OCI-LY7 (cell line): Measurements from ENCODE around the gene C9orf78. TPM values are rescaled to one million over a fixed set of nuclear protein-coding genes. Genes with fewer than 3 reads are reported as not detected.

Experiments
- BruUV-seq: library from RNA; stranded (reverse); fragments of 400-500 nt; replicated peaks from 2 replicates; lab custom pipeline; 2021; lab: Mats Ljungman, UMichigan
- CTCF ChIA-PET: fragments of 300-600 bp; sonication (Branson Sonifier 250); formaldehyde crosslinking; loops from one replicate; lab custom pipeline; 2022; ENCODE audit warnings: antibody characterized with exemption; ENCODE audit not compliant: unreplicated experiment; lab: Charles Lee
- POLR2A ChIA-PET: fragments of 300-600 bp; sonication (Branson Sonifier 250); formaldehyde crosslinking; loops from one replicate; lab custom pipeline; 2022; ENCODE audit warnings: antibody characterized with exemption; lab: Charles Lee
- DNase-seq: peaks from one replicate; pipeline ENCODE4 v3.0.0-alpha.2; 2015; ENCODE audit warnings: low spot score
- H2AFZ ChIP-seq: fragments of 200-600 bp; sonication (generic), shearing (Covaris generic); 2 replicates; pipeline ENCODE4 v1.6.1; 2014; ENCODE audit warnings: mild to moderate bottlenecking, antibody characterized with exemption, low read length, moderate library complexity
- H3K27ac ChIP-seq: fragments of 200-600 bp; sonication (generic); 2 replicates; pipeline ENCODE4 v1.5.1; 2014; ENCODE audit warnings: mixed run types, low read depth, mild to moderate bottlenecking, moderate library complexity, low read length, inconsistent platforms; ENCODE audit not compliant: poor library complexity, severe bottlenecking
- H3K36me3 ChIP-seq: fragments of 200-600 bp; sonication (generic); 2 replicates; pipeline ENCODE4 v1.6.1; 2014; ENCODE audit warnings: mild to moderate bottlenecking, antibody characterized with exemption, low read length, moderate library complexity, mixed read lengths; ENCODE audit not compliant: insufficient read depth
- H3K4me1 ChIP-seq: fragments of 200-600 bp; sonication (generic); 2 replicates; pipeline ENCODE4 v1.5.1; 2014; ENCODE audit warnings: mild to moderate bottlenecking, low read length; ENCODE audit not compliant: insufficient read depth, poor library complexity, severe bottlenecking
- H3K4me2 ChIP-seq: fragments of 200-600 bp; sonication (generic); 2 replicates; pipeline ENCODE4 v1.6.1; 2014; ENCODE audit warnings: mild to moderate bottlenecking, low read length
- H3K4me3 ChIP-seq: fragments of 200-600 bp; sonication (generic); 2 replicates; pipeline ENCODE4 v1.5.1; 2014; ENCODE audit warnings: mild to moderate bottlenecking, low read depth, low read length; ENCODE audit not compliant: poor library complexity, severe bottlenecking
- H3K79me2 ChIP-seq: fragments of 200-600 bp; sonication (generic); 2 replicates; pipeline ENCODE4 v1.6.1; 2016; ENCODE audit warnings: low read depth, mild to moderate bottlenecking, low read length, moderate library complexity, mixed read lengths; ENCODE audit not compliant: insufficient read depth
- H3K9me2 ChIP-seq: fragments of 200-600 bp; sonication (generic); 2 replicates; pipeline ENCODE4 v1.6.1; 2016; ENCODE audit warnings: mild to moderate bottlenecking, low read length, mixed read lengths; ENCODE audit not compliant: insufficient read depth
- H3K9me3 ChIP-seq: fragments of 200-600 bp; sonication (generic); 2 replicates; pipeline ENCODE4 v1.6.1; 2014; ENCODE audit warnings: mild to moderate bottlenecking, mixed run types, low read length, mixed read lengths
- H4K20me1 ChIP-seq: fragments of 200-600 bp; sonication (generic); 2 replicates; pipeline ENCODE4 v1.6.1; 2014; ENCODE audit warnings: mild to moderate bottlenecking, antibody characterized with exemption, low read length, moderate library complexity, mixed read lengths; ENCODE audit not compliant: insufficient read depth
- EZH2phosphoT487 ChIP-seq: fragments of 200-600 bp; sonication (generic); IDR thresholded peaks from 2 replicates; pipeline ENCODE4 v1.6.1; 2018; ENCODE audit warnings: low read depth, borderline replicate concordance, mild to moderate bottlenecking, mixed run types, antibody characterized with exemption, low read length, moderate library complexity, mixed read lengths
- intact Hi-C: fragments of 100-400 bp; cut with micrococcal nuclease; formaldehyde crosslinking; loops from one replicate; pipeline ENCODE4 v1.10.0; 2022; ENCODE audit not compliant: unreplicated experiment
- total RNA-seq, 2 experiments: library from RNA; depleted of rRNA in 1 of 2; stranded (reverse); fragments of >200 nt in 1 of 2; shearing (Covaris generic) in 1 of 2; gene quantifications; 2 replicates each; pipeline ENCODE4 v1.2.3, GENCODE V29; 2014 to 2022
- TF ChIP-seq, protein P1 (sequence below): fragments of 200-600 bp; sonication (generic); conservative IDR thresholded peaks from 2 replicates; pipeline ENCODE4 v1.5.1; 2014; ENCODE audit warnings: mild to moderate bottlenecking, antibody characterized with exemption, low read length, moderate library complexity, mixed read lengths

C9orf78 gene
- total RNA-seq, 2 experiments from 2014 or later = 49.4 to 60.6 TPM

DNA sequence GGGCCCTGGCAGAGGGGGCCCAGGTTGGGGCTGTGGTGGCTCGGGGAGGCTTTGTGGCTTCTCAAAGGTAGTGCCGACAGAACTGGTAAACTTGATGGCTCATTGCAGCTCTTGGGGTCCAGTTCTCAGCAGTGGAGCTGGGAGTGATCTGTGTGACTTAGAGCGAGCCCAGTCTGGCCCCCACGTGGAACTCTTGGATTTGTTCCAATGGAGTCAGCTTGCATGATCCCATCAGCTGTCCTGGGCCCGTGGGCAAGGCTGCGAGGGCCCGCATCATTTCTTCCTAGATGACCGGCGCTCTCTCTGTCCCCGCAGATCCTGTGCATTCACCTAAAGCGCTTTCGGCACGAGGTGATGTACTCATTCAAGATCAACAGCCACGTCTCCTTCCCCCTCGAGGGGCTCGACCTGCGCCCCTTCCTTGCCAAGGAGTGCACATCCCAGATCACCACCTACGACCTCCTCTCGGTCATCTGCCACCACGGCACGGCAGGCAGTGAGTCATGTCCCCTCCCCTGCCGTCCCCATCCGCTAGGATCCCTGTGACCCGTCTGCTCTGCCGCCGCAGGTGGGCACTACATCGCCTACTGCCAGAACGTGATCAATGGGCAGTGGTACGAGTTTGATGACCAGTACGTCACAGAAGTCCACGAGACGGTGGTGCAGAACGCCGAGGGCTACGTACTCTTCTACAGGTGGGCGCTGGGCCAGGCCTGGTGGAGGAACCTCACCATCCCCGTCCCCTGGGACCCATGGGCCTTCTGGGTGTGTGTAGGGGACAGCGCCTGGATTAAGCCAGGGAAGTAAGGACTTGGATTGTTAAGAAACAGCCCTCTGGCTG lies 39.4 kb upstream of the C9orf78 start:
- no peaks in the 10 kb centered on the region for H3K9me3 ChIP-seq
- peaks cover 13% of the 10 kb centered on the region; the same call in 1 of the 2 replicates for H3K36me3 ChIP-seq
- H3K79me2 ChIP-seq = no peaks in the 10 kb centered on the region
- ChIA-PET POLR2A (no interaction called here), CTCF (no interaction called here)
- intact Hi-C loops = no loop called here
- no peak overlapping the region for H3K27ac ChIP-seq
- H3K4me3 ChIP-seq = no peak overlapping the region
- H3K4me1 ChIP-seq = no peaks in the 10 kb centered on the region
- H4K20me1 ChIP-seq = no peaks in the 10 kb centered on the region
- H3K9me2 ChIP-seq = no peaks in the 10 kb centered on the region
- H3K4me2 ChIP-seq = no peak overlapping the region
- no TSS peak for BruUV-seq
- TF ChIP-seq EZH2phosphoT487 = no peak
- TF ChIP-seq, protein P1, sequence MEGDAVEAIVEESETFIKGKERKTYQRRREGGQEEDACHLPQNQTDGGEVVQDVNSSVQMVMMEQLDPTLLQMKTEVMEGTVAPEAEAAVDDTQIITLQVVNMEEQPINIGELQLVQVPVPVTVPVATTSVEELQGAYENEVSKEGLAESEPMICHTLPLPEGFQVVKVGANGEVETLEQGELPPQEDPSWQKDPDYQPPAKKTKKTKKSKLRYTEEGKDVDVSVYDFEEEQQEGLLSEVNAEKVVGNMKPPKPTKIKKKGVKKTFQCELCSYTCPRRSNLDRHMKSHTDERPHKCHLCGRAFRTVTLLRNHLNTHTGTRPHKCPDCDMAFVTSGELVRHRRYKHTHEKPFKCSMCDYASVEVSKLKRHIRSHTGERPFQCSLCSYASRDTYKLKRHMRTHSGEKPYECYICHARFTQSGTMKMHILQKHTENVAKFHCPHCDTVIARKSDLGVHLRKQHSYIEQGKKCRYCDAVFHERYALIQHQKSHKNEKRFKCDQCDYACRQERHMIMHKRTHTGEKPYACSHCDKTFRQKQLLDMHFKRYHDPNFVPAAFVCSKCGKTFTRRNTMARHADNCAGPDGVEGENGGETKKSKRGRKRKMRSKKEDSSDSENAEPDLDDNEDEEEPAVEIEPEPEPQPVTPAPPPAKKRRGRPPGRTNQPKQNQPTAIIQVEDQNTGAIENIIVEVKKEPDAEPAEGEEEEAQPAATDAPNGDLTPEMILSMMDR = no peak
- DNase-seq = no peak
- no peak overlapping the region for H2AFZ ChIP-seq

DNA sequence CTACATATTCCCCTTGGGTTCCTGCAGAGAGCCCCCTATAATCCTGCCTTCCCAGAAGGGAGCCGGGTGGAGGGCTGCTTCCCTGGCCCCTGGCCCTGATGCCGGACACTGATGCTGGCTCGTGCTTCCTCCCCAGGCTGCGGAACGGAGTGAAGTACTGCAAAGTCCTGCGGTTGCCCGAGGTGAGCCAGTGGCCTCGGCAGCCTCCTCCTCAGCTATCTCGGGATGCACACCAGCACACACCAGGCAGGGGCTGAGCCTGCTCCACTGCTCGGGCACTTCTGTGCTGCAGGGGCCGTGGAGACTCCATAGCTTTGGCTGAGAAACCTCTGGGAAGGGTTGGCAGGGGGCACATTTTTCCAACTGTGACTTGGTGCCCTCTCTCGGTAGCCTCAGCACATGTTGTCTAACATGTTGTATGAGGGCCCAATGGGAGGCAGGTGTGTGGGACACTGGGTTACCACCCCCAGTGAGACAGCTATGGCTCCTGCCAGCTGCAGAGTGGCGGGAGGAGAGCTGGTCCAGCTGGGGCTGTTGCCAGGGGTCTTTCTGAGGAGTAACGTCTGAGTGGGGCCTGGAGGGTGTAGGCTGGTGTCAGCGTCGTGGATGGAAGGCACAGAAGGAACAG lies 38.6 kb upstream of the C9orf78 start:
- H3K9me3 ChIP-seq = no peaks in the 10 kb centered on the region
- no peak for TF ChIP-seq EZH2phosphoT487
- TF ChIP-seq, protein P1 = no peak
- CTCF ChIA-PET = no interaction called here
- no peaks in the 10 kb centered on the region for H4K20me1 ChIP-seq
- no peaks in the 10 kb centered on the region for H3K4me1 ChIP-seq
- H3K4me3 ChIP-seq = no peak overlapping the region
- H3K36me3 ChIP-seq = peaks cover 13% of the 10 kb centered on the region; the same call in 1 of the 2 replicates
- no peaks in the 10 kb centered on the region for H3K79me2 ChIP-seq
- POLR2A ChIA-PET = no interaction called here
- BruUV-seq = no TSS peak
- intact Hi-C loops = no loop called here
- no peak overlapping the region for H3K4me2 ChIP-seq
- no peaks in the 10 kb centered on the region for H3K9me2 ChIP-seq
- H3K27ac ChIP-seq = no peak overlapping the region
- no peak overlapping the region for H2AFZ ChIP-seq
- no peak for DNase-seq

- ChIA-PET CTCF (no interaction called here), POLR2A (no interaction called here)
- H3K27ac ChIP-seq = no peak overlapping the region
These were observed 36.0 kb upstream of the C9orf78 start for GRCh38 chr9:129871046-129871445.

More at GRCh38 chr9:129871046-129871445, 36.0 kb upstream of the C9orf78 start:
- DNase-seq = no peak
- H3K4me2 ChIP-seq = no peak overlapping the region
- TF ChIP-seq, protein P1 = no peak
- no peak for TF ChIP-seq EZH2phosphoT487
- no peak overlapping the region for H3K4me3 ChIP-seq
- BruUV-seq = no TSS peak
- H4K20me1 ChIP-seq = no peaks in the 10 kb centered on the region
- no peak overlapping the region for H2AFZ ChIP-seq
- no peaks in the 10 kb centered on the region for H3K79me2 ChIP-seq
- peaks cover 12% of the 10 kb centered on the region; the same call in 1 of the 2 replicates for H3K36me3 ChIP-seq
- H3K9me3 ChIP-seq = no peaks in the 10 kb centered on the region
- no peaks in the 10 kb centered on the region for H3K9me2 ChIP-seq
- no peaks in the 10 kb centered on the region for H3K4me1 ChIP-seq
- intact Hi-C loops = no loop called here
